Nephron (organoid): ENCODE measurements around the gene GGT7.
"Not testable (repeated sequence)": the region's sequence is repeated elsewhere in the genome, so short reads cannot be mapped to it uniquely, and the experiment has no call there.

Experiments used
- H3K27ac Mint-ChIP-seq, 3 experiments: 2 replicates each; pipeline ENCODE4 v1.8.0; 2020; ENCODE audit warnings: mixed read lengths in 3 of 3, mild to moderate bottlenecking in 2 of 3, moderate library complexity in 1 of 3
- H3K27me3 Mint-ChIP-seq: 2 replicates; pipeline ENCODE4 v1.8.0; 2021; ENCODE audit warnings: low read depth, mild to moderate bottlenecking, moderate library complexity, mixed read lengths
- H3K36me3 Mint-ChIP-seq: 2 replicates; pipeline ENCODE4 v1.8.0; 2020; ENCODE audit warnings: low read depth, mixed read lengths
- H3K4me1 Mint-ChIP-seq: 2 replicates; pipeline ENCODE4 v1.8.0; 2020; ENCODE audit warnings: mixed read lengths
- H3K4me3 Mint-ChIP-seq, 3 experiments: 2 replicates each; pipeline ENCODE4 v1.8.0; 2020; ENCODE audit warnings: mild to moderate bottlenecking in 3 of 3, mixed read lengths in 3 of 3, moderate library complexity in 2 of 3
- H3K9me3 Mint-ChIP-seq: 2 replicates; pipeline ENCODE4 v1.8.0; 2020; ENCODE audit warnings: mixed read lengths
- CTCF ChIP-seq, 3 experiments: fragments of 200-600 bp; sonication (generic); IDR thresholded peaks; one replicate each; pipeline ENCODE4 v1.5.0; 2021; ENCODE audit warnings: antibody characterized with exemption in 3 of 3; ENCODE audit not compliant: unreplicated experiment in 3 of 3

GGT7 gene

DNA sequence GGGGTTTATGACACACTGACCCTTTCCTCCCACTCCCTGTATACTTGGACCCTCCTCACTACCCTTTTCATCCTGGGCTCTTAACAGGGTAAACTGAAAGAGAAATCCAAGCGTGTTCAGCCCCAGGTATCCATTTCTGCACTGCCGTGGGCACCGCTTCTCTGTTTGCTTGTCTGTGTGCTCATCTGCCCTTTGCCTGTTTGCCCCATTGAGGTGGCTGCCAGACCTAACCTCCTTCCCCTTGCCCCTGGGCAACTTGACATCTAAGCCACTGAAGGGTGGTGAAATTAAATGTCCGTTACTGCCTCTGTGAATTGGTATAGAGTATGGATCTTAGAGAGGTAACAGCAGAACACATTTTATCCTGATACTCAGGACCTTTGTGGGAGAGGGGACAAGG is 42.5 kb upstream of the GGT7 start:
- H3K27ac Mint-ChIP-seq = no peak overlapping the region
- H3K9me3 Mint-ChIP-seq = no peaks in the 10 kb centered on the region
- TF ChIP-seq CTCF (IDR thresholded peaks at IDR 0.05; ENCODE audit: unreplicated experiment in 3 of 3) = no peak
- H3K4me1 Mint-ChIP-seq = no peaks in the 10 kb centered on the region
- peaks cover 18% of the 10 kb centered on the region for H3K36me3 Mint-ChIP-seq
- no peak overlapping the region for H3K4me3 Mint-ChIP-seq
- H3K27me3 Mint-ChIP-seq = no peaks in the 10 kb centered on the region

GRCh38 chr20:34907616-34908469 is 35.2 kb upstream of the GGT7 start:
- no peak overlapping the region for H3K4me3 Mint-ChIP-seq
- H3K27me3 Mint-ChIP-seq = no peaks in the 10 kb centered on the region
- peaks cover 11% of the 10 kb centered on the region for H3K4me1 Mint-ChIP-seq
- no peak for TF ChIP-seq CTCF (IDR thresholded peaks at IDR 0.05; ENCODE audit: unreplicated experiment in 3 of 3)
- no peaks in the 10 kb centered on the region for H3K9me3 Mint-ChIP-seq
- no peaks in the 10 kb centered on the region for H3K36me3 Mint-ChIP-seq
- H3K27ac Mint-ChIP-seq = peak overlapping the region in 2 of 3 experiments; percentile 46 to 49

DNA sequence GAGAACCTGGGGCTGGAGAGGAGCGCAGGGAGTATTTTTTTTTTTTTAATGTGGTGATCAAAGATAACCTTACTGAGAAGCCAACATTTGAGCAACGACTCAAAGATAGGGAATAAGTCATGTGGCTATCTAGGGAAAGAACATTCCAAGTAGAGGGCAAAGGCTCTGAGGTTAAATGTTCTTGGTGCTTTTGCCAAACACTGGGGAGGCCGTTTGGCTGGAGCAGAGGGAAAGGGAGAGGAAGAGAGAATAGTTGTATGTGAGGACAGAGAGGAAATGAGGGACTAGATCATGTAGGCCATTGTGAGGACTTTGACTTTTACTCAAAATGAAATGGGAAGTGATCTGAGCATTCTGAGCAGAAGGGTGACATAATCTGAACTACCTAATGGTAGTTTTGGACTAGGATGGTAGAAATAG is 31.6 kb upstream of the GGT7 start:
- Mint-ChIP-seq H3K27ac (no peak overlapping the region), H3K9me3 (no peaks in the 10 kb centered on the region), H3K4me1 (peaks cover 11% of the 10 kb centered on the region), H3K36me3 (peaks cover 3% of the 10 kb centered on the region), H3K4me3 (no peak overlapping the region), H3K27me3 (no peaks in the 10 kb centered on the region)
- TF ChIP-seq CTCF (IDR thresholded peaks at IDR 0.05; ENCODE audit: unreplicated experiment in 3 of 3) = no peak

- H3K36me3 Mint-ChIP-seq = peaks cover 14% of the 10 kb centered on the region
- H3K27ac Mint-ChIP-seq = not testable (repeated sequence)
Measured at GRCh38 chr20:34898731-34899130, 26.1 kb upstream of the GGT7 start.

DNA sequence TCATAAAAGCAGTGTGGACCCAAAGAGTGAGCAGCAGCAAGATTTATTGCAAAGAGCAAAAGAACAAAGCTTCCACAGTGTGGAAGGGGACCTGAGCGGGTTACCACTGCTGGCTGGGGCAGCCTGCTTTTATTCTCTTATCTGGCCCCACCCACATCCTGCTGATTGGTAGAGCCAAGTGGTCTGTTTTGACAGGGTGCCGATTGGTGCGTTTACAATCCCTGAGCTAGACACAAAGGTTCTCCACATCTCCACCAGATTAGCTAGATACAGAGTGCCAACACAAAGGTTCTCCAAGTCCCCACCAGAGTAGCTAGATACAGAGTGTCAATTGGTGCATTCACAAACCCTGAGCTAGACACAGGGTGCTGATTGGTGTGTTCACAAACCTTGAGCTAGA is 25.5 kb upstream of the GGT7 start:
- peaks cover 14% of the 10 kb centered on the region for H3K36me3 Mint-ChIP-seq
- H3K4me3 Mint-ChIP-seq, H3K9me3 Mint-ChIP-seq, H3K27me3 Mint-ChIP-seq, H3K4me1 Mint-ChIP-seq, H3K27ac Mint-ChIP-seq: not testable (repeated sequence)

More at GRCh38 chr20:34898731-34899130, 26.1 kb upstream of the GGT7 start:
- not testable (repeated sequence) for H3K9me3 Mint-ChIP-seq, H3K4me3 Mint-ChIP-seq, H3K27me3 Mint-ChIP-seq, H3K4me1 Mint-ChIP-seq

- Mint-ChIP-seq H3K9me3 (no peaks in the 10 kb centered on the region), H3K4me3 (no peak overlapping the region), H3K4me1 (no peaks in the 10 kb centered on the region), H3K36me3 (peaks cover 14% of the 10 kb centered on the region), H3K27me3 (no peaks in the 10 kb centered on the region), H3K27ac (no peak overlapping the region)
- TF ChIP-seq CTCF (IDR thresholded peaks at IDR 0.05; ENCODE audit: unreplicated experiment in 3 of 3) = no peak
Measured at GRCh38 chr20:34896086-34896621, 23.5 kb upstream of the GGT7 start.

DNA sequence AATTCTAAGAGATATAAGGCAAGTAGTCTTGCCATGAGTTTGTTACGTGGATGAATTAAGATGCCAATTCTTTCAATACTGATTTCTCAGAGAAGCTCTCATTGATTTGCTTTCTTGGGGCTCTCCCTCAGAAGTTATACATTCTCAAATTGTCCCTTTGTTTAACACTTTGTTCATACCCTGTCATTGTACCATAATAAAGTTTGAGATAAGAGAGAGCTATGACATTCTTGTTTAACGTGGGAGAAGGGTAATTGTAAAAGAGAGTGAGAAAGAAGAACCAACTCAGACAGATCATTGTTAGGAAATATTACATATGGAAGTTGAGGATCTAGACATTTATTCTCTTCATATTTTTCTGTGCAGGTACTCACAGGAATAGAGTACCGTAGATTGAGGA is 22.8 kb upstream of the GGT7 start:
- peaks cover 14% of the 10 kb centered on the region for H3K36me3 Mint-ChIP-seq
- no peaks in the 10 kb centered on the region for H3K27me3 Mint-ChIP-seq

More for the DNA sequence above, 22.8 kb upstream of the GGT7 start:
- Mint-ChIP-seq H3K4me1 (no peaks in the 10 kb centered on the region), H3K4me3 (no peak overlapping the region), H3K27ac (no peak overlapping the region), H3K9me3 (no peaks in the 10 kb centered on the region)
- TF ChIP-seq CTCF (IDR thresholded peaks at IDR 0.05; ENCODE audit: unreplicated experiment in 3 of 3) = no peak
